Measurements from ENCODE around the gene PSD2.

- TF ChIP-seq POLR2AphosphoS5 (IDR thresholded peaks at IDR 0.05; ENCODE audit: low read depth, low read length) (no peak), TAF1 (IDR thresholded peaks at IDR 0.05; ENCODE audit: borderline replicate concordance, insufficient read depth, low read length) (no peak)
These were observed 54.3 kb downstream of the PSD2 start for GRCh38 chr5:139849942-139850341.
